Naive thymus-derived CD4-positive, alpha-beta T cell (primary cell): ENCODE measurements around the gene HTR3B. TPM values are rescaled to one million over a fixed set of nuclear protein-coding genes. Genes with fewer than 3 reads are reported as not detected.

Experiments used
- ATAC-seq: fragments of 150-1000 bp; cut with Tn5 transposase; 2 replicates; pipeline ENCODE4 v1.10.0; 2021; ENCODE audit warnings: mild to moderate bottlenecking, moderate library complexity
- CTCF ChIA-PET: fragments of 350-600 bp; sonication (Branson Sonifier 250); formaldehyde crosslinking; loops from one replicate; lab custom pipeline; 2021; ENCODE audit warnings: antibody characterized with exemption; lab: Charles Lee
- POLR2A ChIA-PET: fragments of 350-600 bp; sonication (Branson Sonifier 250); formaldehyde crosslinking; loops from one replicate; lab custom pipeline; 2021; ENCODE audit warnings: antibody characterized with exemption, inconsistent platforms; lab: Charles Lee
- DNase-seq, 9 donors: peaks; one replicate each; pipeline versions ENCODE4 v3.0.0 to v3.0.0-alpha.2; 2020 to 2022; ENCODE audit warnings: mixed read lengths in 1 of 9
- H3K27ac ChIP-seq: one replicate; pipeline ENCODE4 v1.7.0; 2013; ENCODE audit warnings: mild to moderate bottlenecking, low read depth, low read length, moderate library complexity
- H3K27me3 ChIP-seq, 2 donors: one replicate each; pipeline ENCODE4 v1.7.0; 2013; ENCODE audit warnings: low read length in 2 of 2, mild to moderate bottlenecking in 2 of 2, moderate library complexity in 2 of 2; ENCODE audit not compliant: control insufficient read depth in 2 of 2, insufficient read depth in 2 of 2
- H3K36me3 ChIP-seq, 3 experiments: 1 replicate in 2 of 3; 2 replicates in 1 of 3; pipeline ENCODE4 v1.7.0; 2013; ENCODE audit warnings: low read length in 3 of 3, mild to moderate bottlenecking in 3 of 3, moderate library complexity in 1 of 3; ENCODE audit not compliant: insufficient read depth in 3 of 3, control insufficient read depth in 2 of 3
- H3K4me1 ChIP-seq, 2 donors: one replicate each; pipeline ENCODE4 v1.7.0; 2013; ENCODE audit warnings: low read length in 2 of 2, mild to moderate bottlenecking in 2 of 2, moderate library complexity in 1 of 2; ENCODE audit not compliant: control insufficient read depth in 2 of 2, insufficient read depth in 2 of 2
- H3K4me3 ChIP-seq: 2 replicates; pipeline ENCODE4 v1.7.0; 2013; ENCODE audit warnings: mild to moderate bottlenecking, low read length
- H3K9me3 ChIP-seq, 3 experiments: 1 replicate in 2 of 3; 2 replicates in 1 of 3; pipeline ENCODE4 v1.7.0; 2013; ENCODE audit warnings: low read length in 3 of 3; ENCODE audit not compliant: control insufficient read depth in 2 of 3
- H3K27ac Mint-ChIP-seq, 9 donors: one replicate each; pipeline ENCODE4 v1.8.0; 2020 to 2022; ENCODE audit warnings: mixed read lengths in 9 of 9, mild to moderate bottlenecking in 8 of 9, moderate library complexity in 5 of 9, inconsistent platforms in 2 of 9
- H3K27me3 Mint-ChIP-seq, 5 donors: one replicate each; pipeline ENCODE4 v1.8.0; 2021 to 2022; ENCODE audit warnings: mixed read lengths in 5 of 5, mild to moderate bottlenecking in 1 of 5
- H3K36me3 Mint-ChIP-seq, 5 donors: one replicate each; pipeline ENCODE4 v1.8.0; 2020 to 2022; ENCODE audit warnings: mixed read lengths in 5 of 5, mild to moderate bottlenecking in 3 of 5, inconsistent platforms in 1 of 5
- H3K4me1 Mint-ChIP-seq, 7 donors: one replicate each; pipeline ENCODE4 v1.8.0; 2020 to 2022; ENCODE audit warnings: mixed read lengths in 7 of 7, mild to moderate bottlenecking in 3 of 7, inconsistent platforms in 1 of 7
- H3K4me3 Mint-ChIP-seq, 10 donors: one replicate each; pipeline ENCODE4 v1.8.0; 2020 to 2022; ENCODE audit warnings: mild to moderate bottlenecking in 10 of 10, mixed read lengths in 10 of 10, moderate library complexity in 6 of 10, inconsistent platforms in 2 of 10
- H3K9me3 Mint-ChIP-seq, 11 donors: one replicate each; pipeline ENCODE4 v1.8.0; 2020 to 2022; ENCODE audit warnings: mixed read lengths in 11 of 11, mild to moderate bottlenecking in 4 of 11, inconsistent platforms in 1 of 11, moderate library complexity in 1 of 11
- intact Hi-C, 2 donors: fragments of 100-400 bp; cut with micrococcal nuclease; formaldehyde crosslinking; loops; one replicate each; pipeline ENCODE4 v1.15.1; 2023
- polyA plus RNA-seq, 2 donors: library from polyadenylated mRNA; unstranded; fragments of 300-500 nt; fragmentation: Illumina TruSeq; gene quantifications; one replicate each; pipeline ENCODE4 v1.2.3, GENCODE V29; 2021
- total RNA-seq, 6 experiments: library from RNA in 5 of 6; stranded (reverse) in 5 of 6; gene quantifications; 1 replicate in 5 of 6; 2 replicates in 1 of 6; pipeline ENCODE4 v1.2.3 and lab custom pipeline; 2021 to 2026

HTR3B gene
- total and polyA plus RNA-seq, 7 experiments from 2014 or later, result not detected

DNA sequence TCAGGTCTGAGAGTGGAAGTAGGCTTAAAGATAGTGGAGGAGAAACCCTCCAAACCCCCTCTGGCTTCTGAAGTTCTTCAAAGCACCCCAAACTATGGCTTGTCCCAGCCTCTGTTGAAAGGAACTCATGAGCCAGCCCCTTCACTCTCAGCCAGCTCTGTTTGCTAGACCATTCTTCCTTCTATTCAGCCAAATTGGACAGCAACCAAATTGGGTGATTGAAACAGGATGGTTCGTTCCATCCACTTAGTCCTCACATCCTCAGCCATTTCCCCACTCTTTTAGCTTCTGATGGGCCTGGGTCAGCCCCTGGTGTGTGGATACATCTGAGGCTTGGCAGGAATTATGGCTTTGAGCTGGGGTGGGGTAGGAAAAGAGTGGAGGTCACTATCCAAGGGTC lies 74.8 kb downstream of the HTR3B start:
- H3K9me3 ChIP-seq, result no peaks in the 10 kb centered on the region
- Mint-ChIP-seq H3K9me3 (no peaks in the 10 kb centered on the region), H3K4me1 (peaks cover 0 to 4% (median 0%) of the 10 kb centered on the region in 7 donors), H3K27me3 (peaks cover 6 to 25% (median 18%) of the 10 kb centered on the region in 5 donors), H3K27ac (no peak overlapping the region), H3K36me3 (no peaks in the 10 kb centered on the region), H3K4me3 (no peak overlapping the region)
- POLR2A ChIA-PET, result no interaction called here
- intact Hi-C loops, result no loop called here
- DNase-seq (no peak), ATAC-seq (no peak)
- H3K36me3 ChIP-seq, result no peaks in the 10 kb centered on the region
- H3K27ac ChIP-seq, result no peak overlapping the region
- no peaks in the 10 kb centered on the region for H3K27me3 ChIP-seq
- H3K4me1 ChIP-seq, result no peaks in the 10 kb centered on the region
- no peak overlapping the region for H3K4me3 ChIP-seq
- CTCF ChIA-PET, result no interaction called here

DNA sequence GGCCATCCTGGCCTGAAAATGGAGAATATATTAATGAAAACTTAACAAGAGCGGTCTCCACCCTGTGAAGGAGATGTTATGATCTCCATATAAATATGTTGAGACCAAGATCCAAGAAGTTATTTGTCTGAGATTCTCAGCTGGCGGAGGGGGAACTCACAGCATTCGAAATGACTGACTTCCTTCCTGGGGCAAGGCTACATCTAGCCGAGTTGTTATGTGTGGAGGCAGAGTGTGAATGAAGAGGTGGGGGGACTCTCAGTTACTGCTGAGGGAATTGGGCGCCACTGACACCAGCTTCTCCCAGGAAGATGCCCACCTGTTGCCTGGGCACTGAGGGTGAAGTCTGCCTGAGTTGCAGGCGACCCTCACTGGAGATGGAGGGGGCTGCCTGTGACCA lies 76.2 kb downstream of the HTR3B start:
- H3K4me1 Mint-ChIP-seq, result peaks cover 0 to 4% (median 0%) of the 10 kb centered on the region in 7 donors
- POLR2A ChIA-PET, result no interaction called here
- H3K9me3 Mint-ChIP-seq, result no peaks in the 10 kb centered on the region

GRCh38 chr11:113982306-113982705 lies 77.7 kb downstream of the HTR3B start:
- Histone ChIP-seq H3K4me3 (no peak overlapping the region), H3K27ac (no peak overlapping the region), H3K27me3 (no peaks in the 10 kb centered on the region), H3K36me3 (no peaks in the 10 kb centered on the region), H3K9me3 (no peaks in the 10 kb centered on the region), H3K4me1 (no peaks in the 10 kb centered on the region)
- Mint-ChIP-seq H3K4me1 (peaks cover 0 to 2% (median 0%) of the 10 kb centered on the region in 7 donors), H3K27ac (no peak overlapping the region), H3K36me3 (no peaks in the 10 kb centered on the region), H3K4me3 (no peak overlapping the region), H3K9me3 (no peaks in the 10 kb centered on the region), H3K27me3 (peaks cover 6 to 22% (median 16%) of the 10 kb centered on the region in 5 donors)
- ChIA-PET CTCF (no interaction called here), POLR2A (no interaction called here)
- ATAC-seq (no peak), DNase-seq (no peak)
- intact Hi-C loops, result no loop called here

More for the DNA sequence above, 76.2 kb downstream of the HTR3B start:
- Histone ChIP-seq H3K36me3 (no peaks in the 10 kb centered on the region), H3K27ac (no peak overlapping the region), H3K4me3 (no peak overlapping the region), H3K27me3 (no peaks in the 10 kb centered on the region), H3K4me1 (no peaks in the 10 kb centered on the region), H3K9me3 (no peaks in the 10 kb centered on the region)
- DNase-seq (no peak), ATAC-seq (no peak)
- Mint-ChIP-seq H3K27ac (no peak overlapping the region), H3K27me3 (peaks cover 6 to 22% (median 18%) of the 10 kb centered on the region in 5 donors), H3K4me3 (no peak overlapping the region), H3K36me3 (no peaks in the 10 kb centered on the region)
- CTCF ChIA-PET, result no interaction called here
- intact Hi-C loops, result no loop called here

DNA sequence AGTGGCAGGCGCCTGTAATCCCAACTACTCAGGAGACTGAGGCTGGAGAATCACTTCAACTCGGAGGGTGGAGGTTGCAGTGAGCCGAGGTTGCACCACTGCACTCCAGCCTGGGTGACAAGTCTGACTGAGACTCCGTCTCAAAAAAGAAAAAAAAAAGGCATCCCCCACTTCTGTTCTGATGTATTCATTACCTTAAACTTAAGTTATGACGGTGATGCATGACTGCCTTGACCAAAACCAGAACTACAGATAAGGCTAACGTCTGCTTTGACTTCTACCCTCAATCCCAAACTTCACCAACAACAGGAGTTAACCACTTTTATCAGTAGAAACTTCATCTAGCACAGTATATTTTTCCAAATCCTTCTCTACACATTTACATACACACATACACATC lies 80.2 kb downstream of the HTR3B start:
- H3K9me3 ChIP-seq, result no peaks in the 10 kb centered on the region
- H3K4me1 Mint-ChIP-seq, result no peaks in the 10 kb centered on the region
- H3K27ac Mint-ChIP-seq, result peak overlapping the region in 1 of 9 donors; percentile 11
- intact Hi-C loops, result no loop called here
- H3K27ac ChIP-seq, result no peak overlapping the region
- H3K4me3 Mint-ChIP-seq, result no peak overlapping the region
- no peak overlapping the region for H3K4me3 ChIP-seq
- H3K36me3 Mint-ChIP-seq, result no peaks in the 10 kb centered on the region
- H3K27me3 Mint-ChIP-seq, result peaks cover 6 to 21% (median 14%) of the 10 kb centered on the region in 5 donors
- CTCF ChIA-PET, result no interaction called here
- H3K4me1 ChIP-seq, result no peaks in the 10 kb centered on the region
- peaks cover 0 to 3% (median 0%) of the 10 kb centered on the region in 11 donors for H3K9me3 Mint-ChIP-seq
- no peaks in the 10 kb centered on the region for H3K36me3 ChIP-seq
- H3K27me3 ChIP-seq, result no peaks in the 10 kb centered on the region
- DNase-seq (no peak), ATAC-seq (no peak)
- POLR2A ChIA-PET, result no interaction called here

- ChIA-PET POLR2A (interaction anchor here (0.6 kb wide), 1 partner anchor 1103 kb away, joined by 3 read pairs; no protein-coding TSS in a partner anchor), CTCF (no interaction called here)
- Mint-ChIP-seq H3K4me1 (peaks cover 0 to 2% (median 0%) of the 10 kb centered on the region in 7 donors), H3K27me3 (peaks cover 6 to 32% (median 15%) of the 10 kb centered on the region in 5 donors), H3K36me3 (no peaks in the 10 kb centered on the region), H3K27ac (no peak overlapping the region), H3K9me3 (peaks cover 0 to 3% (median 0%) of the 10 kb centered on the region in 11 donors), H3K4me3 (no peak overlapping the region)
- H3K27me3 ChIP-seq, result no peaks in the 10 kb centered on the region
- intact Hi-C loops, result no loop called here
- H3K27ac ChIP-seq, result no peak overlapping the region
- H3K9me3 ChIP-seq, result no peaks in the 10 kb centered on the region
- no peak overlapping the region for H3K4me3 ChIP-seq
- no peaks in the 10 kb centered on the region for H3K4me1 ChIP-seq
- no peaks in the 10 kb centered on the region for H3K36me3 ChIP-seq
- DNase-seq, result no peak
- no peak for ATAC-seq
These were observed 81.3 kb downstream of the HTR3B start for GRCh38 chr11:113985906-113986305.

- Histone ChIP-seq H3K9me3 (no peaks in the 10 kb centered on the region), H3K27me3 (no peaks in the 10 kb centered on the region), H3K27ac (no peak overlapping the region), H3K36me3 (no peaks in the 10 kb centered on the region), H3K4me3 (no peak overlapping the region), H3K4me1 (no peaks in the 10 kb centered on the region)
- ChIA-PET POLR2A (no interaction called here), CTCF (no interaction called here)
- ATAC-seq, result no peak
- Mint-ChIP-seq H3K4me1 (peaks cover 0 to 2% (median 0%) of the 10 kb centered on the region in 7 donors), H3K27me3 (peaks cover 6 to 37% (median 22%) of the 10 kb centered on the region in 5 donors), H3K36me3 (no peaks in the 10 kb centered on the region), H3K9me3 (peaks cover 0 to 5% (median 0%) of the 10 kb centered on the region in 11 donors), H3K27ac (no peak overlapping the region), H3K4me3 (no peak overlapping the region)
- no peak for DNase-seq
- intact Hi-C loops, result no loop called here
These were observed 82.0 kb downstream of the HTR3B start for GRCh38 chr11:113986351-113987140.
